Colonic mucosa (tissue), 4 donors: ENCODE measurements around the gene UGP2. TPM values are rescaled to one million over a fixed set of nuclear protein-coding genes. Genes with fewer than 3 reads are reported as not detected.

Experiments
- DNase-seq: peaks from one replicate; pipeline ENCODE4 v3.0.0-alpha.2; 2020
- H3K27ac ChIP-seq: fragments of 200-600 bp; one replicate; pipeline ENCODE4 v1.8.0; 2021
- H3K27me3 ChIP-seq: fragments of 200-600 bp; one replicate; pipeline ENCODE4 v1.8.0; 2021
- H3K36me3 ChIP-seq: fragments of 200-600 bp; one replicate; pipeline ENCODE4 v1.8.0; 2021
- H3K4me1 ChIP-seq: fragments of 200-600 bp; one replicate; pipeline ENCODE4 v1.8.0; 2021; ENCODE audit warnings: mild to moderate bottlenecking
- H3K4me3 ChIP-seq: fragments of 200-600 bp; one replicate; pipeline ENCODE4 v1.8.0; 2021
- H3K9ac ChIP-seq, 2 donors: one replicate each; pipeline ENCODE4 v1.7.0; 2013; ENCODE audit warnings: control low read depth in 2 of 2, low read depth in 2 of 2, low read length in 2 of 2
- H3K9me3 ChIP-seq: fragments of 200-600 bp; one replicate; pipeline ENCODE4 v1.8.0; 2021
- intact Hi-C: fragments of 100-400 bp; cut with DNase I; formaldehyde crosslinking; loops from one replicate; pipeline ENCODE4 v1.14.1; 2022
- total RNA-seq, 2 donors: library from RNA; stranded (reverse); fragmentation: NEBNext Ultra II Directional in 1 of 2; extraction: Animal tissue kit (Norgen Biotek cat#: 25700) in 1 of 2; gene quantifications; one replicate each; pipeline ENCODE4 v1.2.1, GENCODE V29; 2021
- TF ChIP-seq, protein P1 (sequence below): fragments of 200-600 bp; IDR thresholded peaks from one replicate; pipeline ENCODE4 v1.8.0; 2022; ENCODE audit warnings: antibody characterized with exemption, mild to moderate bottlenecking
- donor health status: healthy.
- donor health status: DM: no; HTN: no; CAD: no.
- donor health status: DM: no; HTN: no; CAD: no.

Gene UGP2
- total RNA-seq = 100 to 1,000 TPM; 314 to 570 TPM

DNA sequence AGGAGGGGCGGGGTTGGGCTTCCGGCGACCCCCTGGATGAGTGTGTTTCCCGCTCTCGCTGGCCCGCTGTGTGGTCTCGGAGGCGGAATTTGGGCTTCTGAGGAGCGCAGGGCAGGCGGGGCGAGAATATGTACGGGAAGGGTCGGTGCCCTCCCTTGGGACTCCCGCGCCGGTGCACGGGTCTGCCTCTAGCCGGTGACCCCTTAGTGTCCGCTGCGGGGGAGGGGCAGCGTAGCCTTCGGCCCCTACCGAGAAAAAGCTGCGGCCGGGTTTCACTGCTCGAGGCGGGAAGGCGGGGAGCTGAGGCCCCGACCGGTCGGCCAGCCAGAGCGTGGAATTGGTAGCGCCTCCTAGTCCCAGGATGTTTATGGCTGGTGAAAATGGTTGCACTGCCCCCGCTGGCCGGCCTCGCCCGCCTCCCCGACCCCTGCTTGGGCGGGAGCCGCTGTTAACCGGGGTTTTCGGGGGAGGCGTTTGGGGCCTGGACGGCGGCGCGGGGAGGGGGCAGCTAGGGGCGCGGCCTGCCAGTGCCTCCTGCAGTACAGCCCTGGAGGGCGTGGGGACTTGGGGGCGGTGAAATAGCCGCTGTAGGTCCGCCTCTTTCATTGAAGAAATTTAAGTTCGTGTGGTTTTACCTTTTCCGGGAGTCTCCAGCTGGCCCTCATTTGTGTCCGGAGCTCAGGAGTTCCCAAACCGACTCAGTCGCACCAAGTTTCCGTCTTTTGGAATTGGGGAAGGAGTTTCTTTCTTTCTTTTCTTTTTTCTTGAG lies at the start of gene UGP2:
UGP2 (plus strand) TSS at position 643 of the 769 bp plus-strand sequence. CDS start 290 bp downstream, outside the sequence.
- no peaks in the 10 kb centered on the region for H3K36me3 ChIP-seq
- no peaks in the 10 kb centered on the region for H3K9me3 ChIP-seq
- intact Hi-C loops = no loop called here
- peak within 1 kb of the TSS; percentile 99 for H3K27ac ChIP-seq
- no peaks in the 10 kb centered on the region for H3K27me3 ChIP-seq
- DNase-seq = peak; percentile 95
- H3K9ac ChIP-seq = peak within 1 kb of the TSS; percentile 99
- H3K4me3 ChIP-seq = peak within 1 kb of the TSS; percentile 81
- TF ChIP-seq, protein P1, sequence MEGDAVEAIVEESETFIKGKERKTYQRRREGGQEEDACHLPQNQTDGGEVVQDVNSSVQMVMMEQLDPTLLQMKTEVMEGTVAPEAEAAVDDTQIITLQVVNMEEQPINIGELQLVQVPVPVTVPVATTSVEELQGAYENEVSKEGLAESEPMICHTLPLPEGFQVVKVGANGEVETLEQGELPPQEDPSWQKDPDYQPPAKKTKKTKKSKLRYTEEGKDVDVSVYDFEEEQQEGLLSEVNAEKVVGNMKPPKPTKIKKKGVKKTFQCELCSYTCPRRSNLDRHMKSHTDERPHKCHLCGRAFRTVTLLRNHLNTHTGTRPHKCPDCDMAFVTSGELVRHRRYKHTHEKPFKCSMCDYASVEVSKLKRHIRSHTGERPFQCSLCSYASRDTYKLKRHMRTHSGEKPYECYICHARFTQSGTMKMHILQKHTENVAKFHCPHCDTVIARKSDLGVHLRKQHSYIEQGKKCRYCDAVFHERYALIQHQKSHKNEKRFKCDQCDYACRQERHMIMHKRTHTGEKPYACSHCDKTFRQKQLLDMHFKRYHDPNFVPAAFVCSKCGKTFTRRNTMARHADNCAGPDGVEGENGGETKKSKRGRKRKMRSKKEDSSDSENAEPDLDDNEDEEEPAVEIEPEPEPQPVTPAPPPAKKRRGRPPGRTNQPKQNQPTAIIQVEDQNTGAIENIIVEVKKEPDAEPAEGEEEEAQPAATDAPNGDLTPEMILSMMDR = no peak
- H3K4me1 ChIP-seq = no peaks in the 10 kb centered on the region

DNA sequence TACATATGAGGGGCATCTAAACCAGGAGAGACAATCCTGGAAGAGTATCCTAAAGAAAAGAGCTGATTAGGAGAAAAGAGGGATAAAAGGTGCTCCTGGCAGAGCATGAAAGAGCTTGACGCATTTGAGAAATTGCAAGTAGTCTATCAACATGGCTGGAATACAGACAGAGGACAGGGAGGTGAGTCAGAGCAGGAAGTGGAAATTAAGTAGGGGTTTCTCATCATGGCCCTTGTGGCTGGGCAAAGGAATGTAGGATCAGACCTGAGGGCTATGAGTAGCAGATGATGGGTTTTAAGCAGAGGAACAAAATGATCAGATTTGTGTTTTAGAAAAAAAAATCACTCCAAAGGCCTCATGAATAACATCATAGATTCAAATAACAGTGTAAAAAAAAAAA lies 49.2 kb upstream of the UGP2 start:
- no peaks in the 10 kb centered on the region for H3K9me3 ChIP-seq
- H3K9ac ChIP-seq = no peak overlapping the region
- H3K4me1 ChIP-seq = no peaks in the 10 kb centered on the region
- H3K4me3 ChIP-seq = no peak overlapping the region
- no peak for DNase-seq
- H3K27ac ChIP-seq = no peak overlapping the region
- H3K27me3 ChIP-seq = no peaks in the 10 kb centered on the region
- intact Hi-C loops = no loop called here
- H3K36me3 ChIP-seq = no peaks in the 10 kb centered on the region
- TF ChIP-seq, protein P1 = no peak

DNA sequence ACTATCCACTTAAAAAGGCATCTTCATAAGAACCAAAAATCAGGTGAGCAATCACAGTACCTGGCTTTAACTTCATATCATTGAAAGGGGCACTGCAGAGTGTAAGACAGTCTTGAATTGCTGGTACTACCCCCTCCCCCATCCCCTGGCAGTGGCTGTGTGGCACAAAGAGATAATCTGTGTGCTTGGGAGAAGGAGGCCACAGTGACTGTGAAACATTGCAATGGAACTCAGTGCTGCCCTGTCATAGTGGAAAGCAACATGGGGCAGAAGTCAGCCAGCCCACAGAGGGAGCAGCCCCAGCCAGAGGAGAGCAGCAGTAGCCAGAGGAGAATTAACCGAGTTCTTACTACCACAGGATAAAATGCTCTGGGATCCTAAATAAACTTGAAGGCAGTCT lies 45.3 kb upstream of the UGP2 start:
- Histone ChIP-seq H3K36me3 (no peaks in the 10 kb centered on the region), H3K4me3 (no peak overlapping the region), H3K9me3 (no peaks in the 10 kb centered on the region), H3K27me3 (no peaks in the 10 kb centered on the region), H3K4me1 (no peaks in the 10 kb centered on the region), H3K9ac (no peak overlapping the region), H3K27ac (no peak overlapping the region)
- intact Hi-C loops = no loop called here
- no peak for DNase-seq
- TF ChIP-seq, protein P1 = no peak

DNA sequence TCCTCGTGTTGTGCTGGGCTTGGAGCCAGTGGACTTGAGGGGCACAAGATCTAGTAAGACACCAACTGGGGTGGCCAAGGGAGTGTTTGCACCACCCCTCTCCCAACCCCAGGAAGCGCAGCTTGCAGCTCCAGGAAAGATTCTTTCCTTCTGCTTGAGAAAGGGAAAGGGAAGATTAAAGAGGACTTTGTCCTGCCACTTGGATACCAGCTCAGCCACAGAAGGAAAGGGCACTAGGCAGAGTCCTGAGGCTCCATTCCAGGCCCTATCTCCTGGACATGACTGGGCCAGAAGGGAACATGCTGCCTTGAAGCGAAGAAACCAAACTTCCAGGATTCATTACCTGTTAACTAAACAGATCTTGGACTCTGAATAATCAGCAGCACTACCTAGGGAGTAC lies 44.9 kb upstream of the UGP2 start:
- Histone ChIP-seq H3K4me3 (no peak overlapping the region), H3K9ac (no peak overlapping the region), H3K27me3 (no peaks in the 10 kb centered on the region), H3K36me3 (no peaks in the 10 kb centered on the region), H3K9me3 (no peaks in the 10 kb centered on the region), H3K4me1 (no peaks in the 10 kb centered on the region), H3K27ac (no peak overlapping the region)
- TF ChIP-seq, protein P1 = no peak
- DNase-seq = no peak
- intact Hi-C loops = no loop called here

DNA sequence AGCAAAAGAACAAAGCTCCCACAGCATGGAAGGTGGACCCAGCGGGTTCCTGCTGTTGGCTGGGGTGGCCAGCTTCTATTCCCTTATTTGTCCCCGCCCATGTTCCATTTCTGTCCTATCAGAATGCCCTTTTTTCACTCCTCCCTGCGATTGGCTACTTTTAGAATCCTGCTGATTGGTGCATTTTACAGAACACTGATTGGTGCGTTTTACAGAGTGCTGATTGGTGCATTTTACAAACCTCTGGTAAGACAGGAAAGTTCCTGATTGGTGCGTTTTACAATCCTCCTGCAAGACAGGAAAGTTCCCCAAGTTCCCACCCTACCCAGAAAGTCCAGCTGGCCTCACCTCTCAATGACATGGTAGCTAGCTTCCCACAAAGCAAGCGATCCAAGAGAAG lies 40.2 kb upstream of the UGP2 start:
- H3K4me3 ChIP-seq = no peak overlapping the region
- intact Hi-C loops = no loop called here
- no peak overlapping the region for H3K9ac ChIP-seq
- H3K27ac ChIP-seq = no peak overlapping the region
- no peaks in the 10 kb centered on the region for H3K36me3 ChIP-seq
- no peak for DNase-seq
- H3K4me1 ChIP-seq = no peaks in the 10 kb centered on the region
- no peaks in the 10 kb centered on the region for H3K9me3 ChIP-seq
- H3K27me3 ChIP-seq = no peaks in the 10 kb centered on the region
- TF ChIP-seq, protein P1 = no peak
